Measurements from ENCODE around the gene HECTD2.

GRCh38 chr10:91416339-91416855, 6.3 kb downstream of the HECTD2 start:
- TF ChIP-seq CREB5 (CRISPR knock-in tag; IDR thresholded peaks at IDR 0.05; ENCODE audit: low read depth) (no peak), CSDC2 (CRISPR knock-in tag; IDR thresholded peaks at IDR 0.05) (no peak), ISL1 (CRISPR knock-in tag; IDR thresholded peaks at IDR 0.05) (no peak), RARB (CRISPR knock-in tag; IDR thresholded peaks at IDR 0.05) (no peak), ARNTL (CRISPR knock-in tag; IDR thresholded peaks at IDR 0.05; ENCODE audit: borderline replicate concordance, low read depth) (no peak), PATZ1 (CRISPR knock-in tag; IDR thresholded peaks at IDR 0.05; ENCODE audit: borderline replicate concordance) (no peak), TSHZ2 (CRISPR knock-in tag; IDR thresholded peaks at IDR 0.05) (no peak), GLIS3 (CRISPR knock-in tag; IDR thresholded peaks at IDR 0.05) (no peak), OSR1 (CRISPR knock-in tag; IDR thresholded peaks at IDR 0.05) (no peak), ZFP3 (CRISPR knock-in tag; IDR thresholded peaks at IDR 0.05) (no peak), ZFP30 (CRISPR knock-in tag; IDR thresholded peaks at IDR 0.05) (no peak), TCF4 (CRISPR knock-in tag; IDR thresholded peaks at IDR 0.05; ENCODE audit: borderline replicate concordance) (no peak), SNAI2 (CRISPR knock-in tag; IDR thresholded peaks at IDR 0.05) (no peak)
- TF ChIP-seq, protein P1, sequence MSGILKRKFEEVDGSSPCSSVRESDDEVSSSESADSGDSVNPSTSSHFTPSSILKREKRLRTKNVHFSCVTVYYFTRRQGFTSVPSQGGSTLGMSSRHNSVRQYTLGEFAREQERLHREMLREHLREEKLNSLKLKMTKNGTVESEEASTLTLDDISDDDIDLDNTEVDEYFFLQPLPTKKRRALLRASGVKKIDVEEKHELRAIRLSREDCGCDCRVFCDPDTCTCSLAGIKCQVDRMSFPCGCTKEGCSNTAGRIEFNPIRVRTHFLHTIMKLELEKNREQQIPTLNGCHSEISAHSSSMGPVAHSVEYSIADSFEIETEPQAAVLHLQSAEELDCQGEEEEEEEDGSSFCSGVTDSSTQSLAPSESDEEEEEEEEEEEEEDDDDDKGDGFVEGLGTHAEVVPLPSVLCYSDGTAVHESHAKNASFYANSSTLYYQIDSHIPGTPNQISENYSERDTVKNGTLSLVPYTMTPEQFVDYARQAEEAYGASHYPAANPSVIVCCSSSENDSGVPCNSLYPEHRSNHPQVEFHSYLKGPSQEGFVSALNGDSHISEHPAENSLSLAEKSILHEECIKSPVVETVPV (CRISPR knock-in tag; IDR thresholded peaks at IDR 0.05) = no peak
